H1 (cell line): ENCODE results near the gene TRAF3IP1. TPM values are rescaled to one million over a fixed set of nuclear protein-coding genes. Genes with fewer than 3 reads are reported as not detected.

Experiments
- CTCF ChIA-PET: fragments of 300-600 bp; sonication (Branson Sonifier 250); formaldehyde crosslinking; loops from one replicate; lab custom pipeline; 2021; ENCODE audit not compliant: partially characterized antibody; lab: Charles Lee
- POLR2A ChIA-PET: fragments of 300-600 bp; sonication (Branson Sonifier 250); formaldehyde crosslinking; loops from one replicate; lab custom pipeline; 2021; ENCODE audit warnings: inconsistent platforms; ENCODE audit not compliant: partially characterized antibody; lab: Charles Lee
- DNase-seq, 2 experiments: peaks; one replicate each; pipeline versions ENCODE4 v3.0.0 to v3.0.0-alpha.2; 2010 to 2022; ENCODE audit warnings: low spot score in 2 of 2, low read depth in 1 of 2, mixed read lengths in 1 of 2
- FAIRE-seq: peaks from 2 replicates; lab custom pipeline; 2011; peaks lifted over from hg19 to GRCh38; lab: Jason Lieb, UNC
- H2AFZ ChIP-seq: 2 replicates; pipeline ENCODE4 v1.8.1; 2012; ENCODE audit warnings: low read length, inconsistent platforms
- H2AK5ac ChIP-seq: 2 replicates; pipeline ENCODE4 v1.6.1; 2013; ENCODE audit warnings: low read depth, low read length
- H2BK120ac ChIP-seq: replicated peaks from 2 replicates; pipeline ENCODE3; 2013; ENCODE audit warnings: low read depth, low read length, inconsistent platforms
- H2BK12ac ChIP-seq: 2 replicates; pipeline ENCODE4 v1.6.1; 2013; ENCODE audit warnings: low read depth, low read length
- H2BK15ac ChIP-seq: 2 replicates; pipeline ENCODE4 v1.6.1; 2013; ENCODE audit warnings: low read length
- H2BK20ac ChIP-seq: 2 replicates; pipeline ENCODE4 v1.6.1; 2013; ENCODE audit warnings: low read length
- H2BK5ac ChIP-seq: 2 replicates; pipeline ENCODE4 v1.6.1; 2013; ENCODE audit warnings: low read depth, low read length
- H3K14ac ChIP-seq: 2 replicates; pipeline ENCODE4 v1.6.1; 2013; ENCODE audit warnings: inconsistent platforms; ENCODE audit not compliant: insufficient read length
- H3K18ac ChIP-seq: 2 replicates; pipeline ENCODE4 v1.6.1; 2013; ENCODE audit warnings: low read length; ENCODE audit errors: extremely low read depth
- H3K23ac ChIP-seq: 2 replicates; pipeline ENCODE4 v1.6.1; 2013; ENCODE audit warnings: inconsistent platforms; ENCODE audit not compliant: insufficient read length
- H3K23me2 ChIP-seq: 2 replicates; pipeline ENCODE4 v1.6.1; 2013; ENCODE audit warnings: low read depth, low read length
- H3K27ac ChIP-seq: 2 replicates; pipeline ENCODE4 v1.6.1; 2011; ENCODE audit warnings: low read depth, low read length, inconsistent platforms
- H3K27me3 ChIP-seq, 4 experiments: replicated peaks in 1 of 4; 1 replicate in 1 of 4; 2 replicates in 3 of 4; pipeline versions ENCODE4 v1.6.1 to v1.8.1; 2011 to 2013; ENCODE audit warnings: low read length in 3 of 4, mild to moderate bottlenecking in 3 of 4, inconsistent platforms in 2 of 4, mixed read lengths in 2 of 4, moderate library complexity in 1 of 4; ENCODE audit not compliant: control insufficient read depth in 3 of 4, insufficient read depth in 3 of 4; ENCODE audit errors: extremely low read depth in 1 of 4
- H3K36me3 ChIP-seq, 4 experiments: 2 replicates each; pipeline versions ENCODE4 v1.6.1 to v1.8.1; 2011 to 2013; ENCODE audit warnings: mild to moderate bottlenecking in 4 of 4, low read length in 3 of 4, moderate library complexity in 2 of 4, control low read depth in 1 of 4, inconsistent platforms in 1 of 4; ENCODE audit not compliant: insufficient read depth in 4 of 4, control insufficient read depth in 2 of 4
- H3K4ac ChIP-seq: replicated peaks from 2 replicates; pipeline ENCODE3; 2013; ENCODE audit warnings: low read length, low read depth, mixed read lengths, inconsistent platforms; ENCODE audit not compliant: insufficient read length
- H3K4me1 ChIP-seq, 4 experiments: replicated peaks in 1 of 4; 1 replicate in 1 of 4; 2 replicates in 3 of 4; pipeline versions ENCODE4 v1.6.1 to v1.8.1; 2011 to 2013; ENCODE audit warnings: low read length in 3 of 4, inconsistent platforms in 2 of 4, mixed read lengths in 1 of 4; ENCODE audit not compliant: insufficient read depth in 4 of 4, control insufficient read depth in 3 of 4
- H3K4me2 ChIP-seq, 2 experiments: 2 replicates each; pipeline versions ENCODE4 v1.6.1 to v1.8.1; 2011 to 2013; ENCODE audit warnings: low read depth in 2 of 2, low read length in 2 of 2, control low read depth in 1 of 2, inconsistent platforms in 1 of 2, mild to moderate bottlenecking in 1 of 2; ENCODE audit not compliant: insufficient read depth in 1 of 2
- H3K4me3 ChIP-seq, 4 experiments: fragments of 200-600, 300-600 bp in 1 of 4; sonication (generic), shearing (Covaris generic), sonication (Bioruptor Twin) in 1 of 4; 2 replicates each; pipeline versions ENCODE4 v1.5.1 to v1.8.1; 2011 to 2016; ENCODE audit warnings: low read length in 4 of 4, low read depth in 3 of 4, control low read depth in 2 of 4, inconsistent platforms in 2 of 4, mild to moderate bottlenecking in 2 of 4, mixed read lengths in 1 of 4, moderate library complexity in 1 of 4; ENCODE audit not compliant: insufficient read depth in 2 of 4; ENCODE audit errors: extremely low read depth in 1 of 4
- H3K56ac ChIP-seq: replicated peaks from 2 replicates; pipeline ENCODE3; 2013; ENCODE audit warnings: low read depth, mild to moderate bottlenecking, mixed read lengths, low read length, inconsistent platforms; ENCODE audit not compliant: insufficient read length
- H3K79me1 ChIP-seq: 2 replicates; pipeline ENCODE4 v1.6.1; 2013; ENCODE audit warnings: low read depth, low read length, control low read depth
- H3K79me2 ChIP-seq, 2 experiments: 2 replicates each; pipeline versions ENCODE4 v1.6.1 to v1.8.1; 2012 to 2013; ENCODE audit warnings: low read length in 2 of 2, mild to moderate bottlenecking in 2 of 2, inconsistent platforms in 1 of 2; ENCODE audit not compliant: insufficient read depth in 2 of 2, control insufficient read depth in 1 of 2
- H3K9ac ChIP-seq, 4 experiments: replicated peaks in 1 of 4; 1 replicate in 1 of 4; 2 replicates in 3 of 4; pipeline versions ENCODE4 v1.6.1 to v1.8.1; 2011 to 2013; ENCODE audit warnings: low read depth in 3 of 4, low read length in 3 of 4, control low read depth in 2 of 4, mild to moderate bottlenecking in 2 of 4, moderate library complexity in 2 of 4, inconsistent platforms in 1 of 4; ENCODE audit errors: extremely low read depth in 1 of 4
- H3K9me3 ChIP-seq, 2 experiments: 2 replicates each; pipeline versions ENCODE4 v1.6.1 to v1.8.1; 2012 to 2013; ENCODE audit warnings: mild to moderate bottlenecking in 2 of 2, moderate library complexity in 2 of 2, control low read depth in 1 of 2, inconsistent platforms in 1 of 2, low read depth in 1 of 2, low read length in 1 of 2, mixed read lengths in 1 of 2; ENCODE audit not compliant: insufficient read depth in 2 of 2
- H4K20me1 ChIP-seq, 2 experiments: replicated peaks in 1 of 2; 2 replicates each; pipeline versions ENCODE3 to v1.8.1; 2011 to 2013; ENCODE audit warnings: inconsistent platforms in 2 of 2, low read length in 2 of 2, mild to moderate bottlenecking in 1 of 2; ENCODE audit not compliant: insufficient read depth in 2 of 2, control insufficient read depth in 1 of 2
- H4K5ac ChIP-seq: 2 replicates; pipeline ENCODE4 v1.6.1; 2013; ENCODE audit warnings: low read length, low read depth, mixed read lengths, inconsistent platforms; ENCODE audit not compliant: insufficient read length
- H4K8ac ChIP-seq: 2 replicates; pipeline ENCODE4 v1.8.0; 2013; ENCODE audit warnings: mild to moderate bottlenecking, moderate library complexity, low read length, inconsistent platforms; ENCODE audit not compliant: insufficient read depth; ENCODE audit errors: extremely low read depth
- H4K91ac ChIP-seq: replicated peaks from 2 replicates; pipeline ENCODE3; 2013; ENCODE audit warnings: low read length, mixed read lengths, inconsistent platforms; ENCODE audit not compliant: insufficient read length
- ASH2L ChIP-seq: fragments of 200-600, 300-600 bp; sonication (generic); IDR thresholded peaks from one replicate; pipeline ENCODE4 v1.7.1; 2017; ENCODE audit warnings: low read length
- JUN ChIP-seq: IDR thresholded peaks from 2 replicates; pipeline ENCODE4 v1.6.1; 2011; ENCODE audit warnings: low read depth, mild to moderate bottlenecking, improper control_type of control experiment, low read length
- KDM5A ChIP-seq: fragments of 200-600 bp; IDR thresholded peaks from 2 replicates; pipeline ENCODE4 v1.7.1; 2012; ENCODE audit warnings: mild to moderate bottlenecking, low read length, inconsistent platforms, mixed read lengths
- POLR2AphosphoS5 ChIP-seq: IDR thresholded peaks from 2 replicates; pipeline ENCODE4 v1.6.1; 2011; ENCODE audit warnings: low read depth, low read length
- RFX5 ChIP-seq: IDR thresholded peaks from 2 replicates; pipeline ENCODE4 v1.6.1; 2011; ENCODE audit warnings: low read depth, low read length, improper control_type of control experiment, borderline replicate concordance
- SIN3A ChIP-seq, 2 experiments: IDR thresholded peaks in 1 of 2; conservative IDR thresholded peaks in 1 of 2; 2 replicates each; pipeline ENCODE4 v1.6.1; 2011 to 2012; ENCODE audit warnings: low read length in 2 of 2, improper control_type of control experiment in 1 of 2, low read depth in 1 of 2, mild to moderate bottlenecking in 1 of 2
- TAF1 ChIP-seq: IDR thresholded peaks from 2 replicates; pipeline ENCODE4 v1.6.1; 2011; ENCODE audit warnings: mild to moderate bottlenecking, low read depth, low read length
- TCF12 ChIP-seq: IDR thresholded peaks from 2 replicates; pipeline ENCODE4 v1.6.1; 2011; ENCODE audit warnings: low read depth, mild to moderate bottlenecking, low read length
- WGBS, 2 experiments: shearing (Covaris generic) in 1 of 2; methylation state at CpG; one replicate each; pipeline versions ENCODE4 v1.1.6 to v1.1.7; 2013 to 2015; ENCODE audit warnings: low lambda C conversion rate in 2 of 2, mixed read lengths in 2 of 2, inconsistent platforms in 1 of 2, low coverage in 1 of 2, missing lambda C conversion rate in 1 of 2; ENCODE audit not compliant: insufficient replicate concordance in 2 of 2, insufficient coverage in 1 of 2, insufficient read length in 1 of 2; ENCODE audit errors: extremely low coverage in 1 of 2, missing lambda C conversion rate in 1 of 2; 5-methylcytosine and 5-hydroxymethylcytosine counted together
- polyA plus RNA-seq, 7 experiments: library from polyadenylated mRNA; depleted of rRNA in 3 of 7; stranded (reverse) in 5 of 7; unstranded in 2 of 7; fragments of >200 nt in 5 of 7; fragments of 200-250 nt in 2 of 7; gene quantifications; 1 replicate in 5 of 7; 2 replicates in 1 of 7; 4 replicates in 1 of 7; pipeline versions ENCODE4 v1.2.1 to v1.2.3, GENCODE V29; 2011 to 2013; ENCODE audit warnings: missing spikeins in 2 of 7, mixed read lengths in 2 of 7
- total RNA-seq: library from RNA; stranded (reverse); fragmentation: NEBNext Ultra II Directional; extraction: Animal tissue kit (Norgen Biotek cat#: 25700); gene quantifications from 2 replicates; pipeline ENCODE4 v1.2.1, GENCODE V29; 2021

The TRAF3IP1 gene
- total and polyA plus RNA-seq, 2 of the 8 experiments (the other 6 are each of a cell fraction or from before 2014, with no cell fraction given), result 2.3 to 17.5 TPM

DNA sequence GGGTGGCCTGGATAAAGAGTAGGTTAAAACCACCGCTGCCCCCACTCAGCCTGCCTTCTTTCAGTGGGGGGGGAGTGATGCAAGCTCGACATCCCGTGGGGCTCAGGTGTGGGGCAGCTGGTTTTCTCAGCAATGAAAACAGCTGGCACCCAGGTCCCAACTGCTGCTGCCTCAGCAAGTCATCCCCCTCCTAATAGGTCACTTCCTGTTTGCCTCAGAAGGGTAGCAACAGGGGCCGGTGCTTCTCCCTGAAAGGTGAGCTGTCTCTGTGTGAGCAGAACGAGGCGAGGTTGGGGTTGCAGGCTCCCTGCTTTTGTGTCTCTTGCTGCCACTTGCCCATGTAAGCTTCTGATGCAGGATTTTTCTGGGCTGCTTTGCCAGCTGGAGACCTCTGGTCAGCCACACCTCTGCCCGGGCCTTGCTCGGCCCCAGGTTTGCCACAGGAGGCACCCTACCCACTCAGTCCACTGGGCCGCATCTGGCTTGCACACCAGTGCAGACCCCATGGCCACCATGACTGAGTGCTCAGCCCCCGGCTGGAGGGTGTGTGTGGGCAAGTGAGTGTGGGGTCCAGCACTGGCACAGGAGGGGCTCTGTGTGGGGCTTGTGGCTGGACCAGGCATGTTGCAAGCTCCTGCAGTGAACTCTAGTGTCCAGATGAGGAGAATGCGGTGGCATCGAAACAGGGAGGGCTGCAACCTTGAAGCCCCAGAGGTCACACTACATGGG lies 94.9 kb downstream of the TRAF3IP1 start:
- no peak overlapping the region for H2AK5ac ChIP-seq
- no peak overlapping the region for H3K23ac ChIP-seq
- H3K4me3 ChIP-seq, result no peak overlapping the region
- no peak overlapping the region for H2BK15ac ChIP-seq
- peak overlapping the region; percentile 68 for H4K91ac ChIP-seq
- no peak overlapping the region for H3K14ac ChIP-seq
- no peaks in the 10 kb centered on the region for H3K79me2 ChIP-seq
- no peaks in the 10 kb centered on the region for H3K9me3 ChIP-seq
- no peaks in the 10 kb centered on the region for H4K20me1 ChIP-seq
- H3K56ac ChIP-seq, result no peak overlapping the region
- H2BK5ac ChIP-seq, result peak overlapping the region; percentile 54; the same call in 1 of the 2 replicates
- no peak for DNase-seq
- H3K27ac ChIP-seq, result peak overlapping the region; percentile 48; the same call in 1 of the 2 replicates
- no peaks in the 10 kb centered on the region for H3K23me2 ChIP-seq
- POLR2A ChIA-PET, result interaction anchor here (1.5 kb wide), 1 partner anchor 13 kb away, joined by 10 read pairs; no protein-coding TSS in a partner anchor
- WGBS, 2 experiments, result 65% methylated on average over 12 of the region's 12 CpGs; no CpG with 5 or more reads in 1 of the 2 experiments
- no peaks in the 10 kb centered on the region for H3K27me3 ChIP-seq
- H2BK120ac ChIP-seq, result no peak overlapping the region
- peak overlapping the region in 1 of 2 experiments; percentile 27; a peak in 2 of 4 replicates for H3K4me2 ChIP-seq
- peak overlapping the region; percentile 44; the same call in 1 of the 2 replicates for H2BK12ac ChIP-seq
- no peaks in the 10 kb centered on the region for H3K36me3 ChIP-seq
- H2BK20ac ChIP-seq, result 0 out of 2 replicates have a peak overlapping the region, but pooled peaks have one; percentile 49
- no peak overlapping the region for H3K18ac ChIP-seq
- H2AFZ ChIP-seq, result peak overlapping the region; percentile 79
- no peak overlapping the region; a peak in 2 of 7 replicates for H3K9ac ChIP-seq
- no peak overlapping the region for H3K4ac ChIP-seq
- CTCF ChIA-PET, result interaction anchor here (0.9 to 2.0 kb wide), 7 partner anchors 9 to 48 kb away, joined by 3 to 9 read pairs (median 4); no protein-coding TSS in a partner anchor
- no peaks in the 10 kb centered on the region for H3K79me1 ChIP-seq
- H4K5ac ChIP-seq, result no peak overlapping the region
- no peak for FAIRE-seq
- no peak overlapping the region; the same call in 1 of the 2 replicates for H4K8ac ChIP-seq
- peaks cover 0 to 11% (median 6%) of the 10 kb centered on the region in 4 experiments; a peak in 5 of 7 replicates for H3K4me1 ChIP-seq
- TF ChIP-seq RFX5 (peak; percentile 31; the same call in 1 of the 2 replicates), TCF12 (0 out of 2 replicates have a peak, but pooled peaks have one; percentile 55), ASH2L (peak; percentile 46), JUN (no peak), SIN3A (conservative IDR thresholded peaks at IDR 0.05 in 1 of 2, IDR thresholded peaks at IDR 0.05 in 1 of 2; ENCODE audit: low read depth in 1 of 2, low read length in 2 of 2) (0 out of 4 replicates have a peak, but pooled peaks of 1 of the 2 experiments have one; percentile 26), KDM5A (no peak), POLR2AphosphoS5 (0 out of 2 replicates have a peak, but pooled peaks have one; percentile 21), TAF1 (peak; percentile 24; the same call in 1 of the 2 replicates)
